ENCODE measurements around the gene ZNF277.

The ZNF277 gene

DNA sequence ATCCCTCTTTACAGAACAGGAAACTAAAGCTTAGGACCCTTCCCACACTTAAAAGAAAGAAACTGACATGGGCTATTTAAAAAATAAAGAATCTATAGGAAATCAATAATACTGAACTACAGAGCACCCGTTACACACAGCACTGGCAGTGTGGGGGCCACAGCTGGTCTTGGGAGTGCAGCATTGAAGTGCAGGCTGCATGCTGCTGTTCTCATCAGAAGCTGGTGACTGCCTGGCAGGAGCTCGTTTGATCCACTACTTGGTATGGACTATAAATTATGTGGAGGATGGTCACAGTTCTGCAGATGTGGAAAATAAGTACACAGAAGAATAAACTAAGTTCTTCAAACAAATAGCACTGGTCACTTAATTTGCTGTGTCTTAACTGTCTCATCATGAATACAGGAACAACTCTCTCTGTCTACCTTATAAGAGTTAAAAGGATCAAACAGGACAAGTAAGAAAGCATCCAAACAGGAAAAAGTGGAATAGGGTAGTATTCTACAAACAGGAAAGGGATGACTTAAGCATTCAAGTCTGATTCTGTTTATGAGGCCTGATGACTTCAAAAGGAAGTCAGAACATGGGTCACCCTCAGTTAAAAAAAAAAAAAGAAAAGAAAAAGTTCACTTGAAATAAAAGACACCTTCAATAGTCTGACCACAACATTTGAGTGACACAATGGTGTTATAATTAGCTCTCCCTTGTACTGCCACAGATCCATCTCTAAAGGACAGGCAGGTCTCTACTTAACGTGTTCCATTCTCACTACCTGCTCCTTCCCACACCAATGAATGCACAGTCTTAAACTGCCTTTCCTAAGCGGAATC lies 21.3 kb upstream of the ZNF277 start:
- DNase-seq: no peak

DNA sequence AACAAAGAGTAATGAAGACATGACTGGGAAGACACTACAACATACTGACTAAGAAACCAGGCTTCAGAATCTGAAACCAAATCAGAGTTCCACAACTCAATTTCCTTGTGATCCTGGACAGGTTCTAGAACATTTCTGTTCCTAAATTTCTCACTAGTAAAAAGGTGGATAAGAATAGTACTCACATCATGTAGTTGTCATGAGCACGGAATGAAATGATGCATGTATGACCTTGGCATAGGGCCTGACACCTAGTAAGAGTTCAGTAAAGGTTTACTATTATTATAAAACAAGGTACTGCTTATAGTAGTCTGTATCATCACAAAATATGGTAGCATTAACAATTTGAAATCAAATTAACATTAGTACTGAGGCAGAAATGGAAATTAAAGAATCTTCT lies 20.2 kb upstream of the ZNF277 start:
- DNase-seq: no peak

DNA sequence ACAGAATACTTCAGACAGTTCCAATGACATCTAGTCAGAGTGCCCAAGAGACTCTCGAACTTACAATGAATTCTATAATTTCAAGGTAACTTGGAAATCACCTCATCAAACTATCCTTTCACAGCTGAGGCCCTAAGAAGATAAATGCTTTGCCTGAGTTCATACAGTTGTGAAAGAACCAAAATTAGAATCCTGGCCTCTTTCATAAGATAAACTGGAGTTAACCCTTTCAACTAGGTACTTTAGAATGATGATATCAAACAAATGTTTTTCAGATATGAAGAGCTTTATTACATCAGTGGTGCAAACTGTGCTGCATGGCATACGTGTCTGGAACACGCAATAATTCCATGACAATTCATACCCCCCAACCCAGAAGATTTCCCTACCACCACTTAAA lies 18.2 kb upstream of the ZNF277 start:
- no peak for DNase-seq

DNA sequence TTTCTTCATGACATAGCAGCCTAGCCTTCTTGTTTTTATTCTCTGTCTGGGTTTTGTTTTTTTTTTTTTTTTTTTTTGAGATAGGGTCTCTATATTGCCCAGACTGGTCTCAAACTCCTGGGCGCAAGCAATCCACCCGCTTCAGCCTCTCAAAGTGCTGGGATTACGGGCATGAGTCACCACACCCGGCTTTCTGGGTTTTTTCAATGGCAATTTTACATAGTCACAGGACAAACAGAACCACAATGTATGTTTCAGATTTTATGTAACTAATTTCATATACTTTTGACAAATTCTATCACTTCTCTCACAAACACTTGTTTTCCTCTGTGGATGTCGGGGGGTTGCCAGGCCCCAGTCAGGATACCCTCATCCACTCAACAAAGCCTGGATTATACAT lies 16.8 kb upstream of the ZNF277 start:
- no peak for DNase-seq

DNA sequence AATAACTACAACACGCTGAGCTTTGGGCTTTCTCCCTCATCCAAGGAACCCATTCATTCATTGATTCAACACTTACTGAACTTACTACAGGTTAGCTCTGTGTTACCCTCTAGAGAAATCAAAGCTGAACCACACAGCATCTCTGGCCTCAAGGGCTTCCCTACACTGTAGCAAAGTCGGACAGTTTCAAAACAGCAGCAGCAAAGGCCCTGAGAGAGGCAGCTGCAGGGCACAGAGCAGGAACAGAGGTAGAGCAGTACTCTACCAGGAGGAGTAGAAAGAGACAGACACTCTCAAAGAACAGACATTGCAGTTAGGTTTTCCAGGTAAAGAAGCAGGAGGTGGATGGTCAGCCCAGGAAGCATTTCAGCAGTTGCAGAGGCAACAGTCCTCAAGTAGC lies 16.4 kb upstream of the ZNF277 start:
- no peak for DNase-seq

DNA sequence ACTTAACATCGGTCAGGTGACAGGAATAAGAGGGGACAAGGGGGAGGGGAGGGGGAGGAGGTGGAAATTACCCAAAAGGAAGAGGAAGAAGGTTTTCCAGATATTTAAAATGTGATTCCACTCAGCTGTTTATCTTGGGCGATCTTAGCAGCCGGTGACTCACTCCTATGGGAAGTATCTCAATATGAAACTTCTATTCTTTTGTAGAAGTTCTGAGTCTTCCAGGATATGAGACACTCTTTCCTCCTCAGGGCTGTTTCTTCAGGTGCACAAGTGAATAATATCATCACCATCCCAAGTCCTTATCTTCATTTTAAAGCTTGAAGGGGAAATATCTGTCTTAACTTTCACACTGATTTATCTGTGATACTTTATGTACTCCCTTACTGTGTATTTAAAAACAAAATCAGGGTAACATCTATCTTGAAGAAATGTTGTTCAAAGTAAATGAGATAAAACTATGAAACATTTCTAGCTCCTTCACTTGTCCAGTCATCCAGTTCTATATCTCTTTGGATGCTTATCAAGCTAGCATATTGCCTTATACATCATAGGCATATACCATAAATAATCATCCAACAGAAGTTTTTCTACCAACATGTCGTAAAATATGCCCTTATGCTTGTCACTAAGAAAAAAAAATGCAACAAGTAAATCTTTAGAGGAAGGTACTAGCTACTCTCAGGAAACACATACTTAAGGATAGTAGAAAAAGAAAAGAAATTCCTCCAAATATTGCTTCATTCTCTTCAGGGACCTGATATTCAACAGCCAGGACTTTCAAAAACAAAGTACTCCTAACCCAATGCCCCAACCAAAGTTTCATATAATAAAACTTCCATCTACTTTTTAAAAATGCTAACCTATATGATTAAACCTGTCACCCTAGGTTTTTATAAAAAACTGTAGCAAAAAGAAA lies 14.0 kb upstream of the ZNF277 start:
- DNase-seq: no peak

DNA sequence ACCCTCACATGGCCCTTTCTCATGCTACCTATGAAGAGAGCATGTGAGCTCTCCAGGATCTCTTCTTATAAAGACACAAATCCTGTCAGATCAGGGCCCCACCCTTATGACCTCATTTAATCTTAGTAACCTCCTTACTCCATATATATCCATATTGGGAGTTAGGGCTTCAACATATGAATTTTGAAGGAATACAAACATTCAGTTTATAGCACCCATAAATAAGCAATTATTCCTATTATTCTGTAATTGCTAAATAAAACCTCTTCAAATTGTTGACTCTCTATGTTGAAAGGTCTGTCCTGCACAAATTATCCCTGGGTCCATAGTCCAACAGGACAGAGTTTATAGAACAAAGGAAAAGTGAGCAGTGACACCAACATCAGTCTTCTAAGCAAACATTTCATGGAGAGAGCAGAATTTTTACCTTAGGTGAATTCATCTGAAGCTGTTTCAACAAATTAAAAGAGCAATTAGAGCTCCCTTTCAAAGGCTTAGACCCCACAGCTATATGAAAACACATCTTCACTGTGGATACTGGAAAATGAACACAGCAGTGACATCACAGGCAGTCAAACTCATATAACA lies 12.5 kb upstream of the ZNF277 start:
- DNase-seq: no peak

DNA sequence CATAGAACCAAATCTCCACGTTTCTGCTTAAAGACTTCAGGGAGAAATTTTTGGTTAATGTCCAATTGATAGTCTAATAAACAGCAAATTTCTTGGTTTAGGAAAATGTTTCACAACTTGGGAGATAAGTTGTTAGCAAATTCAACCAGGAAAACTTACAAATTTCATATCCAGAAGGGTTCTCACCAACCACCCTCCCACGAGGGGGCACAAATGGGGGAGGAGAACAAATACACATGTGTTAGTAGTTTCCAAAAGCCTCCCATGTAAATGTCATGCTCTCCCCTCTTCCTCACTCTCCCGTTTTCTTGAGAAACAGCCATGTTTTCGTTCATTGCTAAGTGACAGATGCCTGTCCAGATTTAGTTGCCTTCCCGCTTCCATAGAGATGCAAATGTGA lies 10.8 kb upstream of the ZNF277 start:
- DNase-seq: no peak

DNA sequence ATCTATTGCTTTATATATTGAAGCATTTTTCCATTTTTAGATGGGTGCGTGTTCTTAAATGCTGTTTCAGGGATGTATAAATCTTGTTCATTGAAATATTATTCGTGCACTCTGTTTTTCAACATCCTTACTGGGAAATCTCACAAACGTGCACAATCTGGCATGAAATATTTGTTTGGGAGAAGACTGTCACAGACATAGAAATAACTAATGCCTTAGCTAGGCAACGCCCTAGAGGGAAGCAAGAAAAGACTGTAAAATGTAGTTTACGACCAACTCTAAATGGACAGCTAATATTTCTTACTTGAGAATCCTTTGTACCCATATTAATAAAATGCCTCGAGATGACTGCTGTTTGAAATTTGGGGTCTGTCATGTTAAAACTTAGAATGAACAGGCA lies 9.2 kb upstream of the ZNF277 start:
- no peak for DNase-seq

DNA sequence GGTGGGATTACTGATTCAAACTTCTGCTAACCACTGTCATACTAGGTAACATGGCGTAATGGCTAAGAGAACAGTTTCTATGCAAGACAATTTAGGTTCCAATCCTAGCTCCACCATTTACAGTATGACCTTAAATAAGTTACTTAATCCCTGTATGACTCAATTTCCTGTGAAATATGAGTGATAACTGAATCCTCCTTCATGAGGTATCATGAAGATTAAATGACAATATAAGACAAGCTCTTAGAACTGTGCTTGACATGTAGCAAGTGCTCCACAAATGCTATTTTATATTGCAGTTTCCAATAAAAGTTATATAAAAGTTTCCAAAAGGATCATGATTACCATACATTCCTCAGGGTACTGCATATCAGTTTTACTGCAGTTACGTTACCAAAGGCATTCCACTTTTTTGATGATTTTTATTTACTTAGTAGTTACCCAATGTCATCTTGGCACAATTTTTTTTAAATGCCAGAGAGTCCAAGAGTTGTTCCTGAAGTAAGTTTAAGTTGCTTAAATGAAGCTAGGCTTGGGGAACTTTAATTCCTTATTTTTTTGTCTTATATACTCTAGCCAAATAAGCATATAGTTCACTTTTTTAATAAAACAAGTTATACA lies 7.3 kb upstream of the ZNF277 start:
- no peak for DNase-seq

DNA sequence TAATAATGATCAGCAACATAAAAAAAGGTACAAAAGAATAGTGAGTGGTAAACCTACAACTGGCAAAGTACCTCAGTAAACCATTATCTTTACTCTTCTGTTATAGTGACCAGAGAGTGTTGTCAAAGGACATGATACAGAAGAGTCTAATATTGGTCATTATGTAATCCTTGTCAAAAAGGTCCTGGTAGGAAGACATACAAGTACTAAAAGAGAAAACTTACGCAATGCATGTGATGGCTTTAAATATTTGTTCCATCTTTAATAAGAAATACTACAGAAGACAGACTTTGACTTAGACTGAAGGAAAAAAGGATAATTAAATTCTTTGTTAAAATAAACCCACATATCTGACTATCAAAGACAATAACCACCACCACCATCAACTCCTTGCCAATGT lies 6.8 kb upstream of the ZNF277 start:
- no peak for DNase-seq

DNA sequence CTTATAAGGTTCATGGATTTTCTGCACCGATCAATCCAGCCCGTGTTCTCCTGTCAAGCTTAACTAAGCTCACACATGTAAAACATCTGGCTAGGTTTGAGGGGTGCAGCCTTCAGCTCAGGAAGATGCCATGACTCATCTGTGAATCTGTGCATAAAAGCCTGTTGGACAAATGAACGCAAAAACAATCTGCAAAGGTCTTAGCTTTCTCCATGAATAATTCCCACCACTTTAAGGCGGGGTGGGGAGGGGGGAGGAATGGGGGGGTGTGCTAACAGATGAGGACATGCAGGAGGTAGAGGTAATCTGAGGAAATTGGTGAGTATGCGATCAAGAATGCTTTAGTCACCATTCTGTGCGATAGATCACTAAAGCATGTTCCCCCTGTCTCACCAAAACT lies 5.1 kb upstream of the ZNF277 start:
- no peak for DNase-seq

DNA sequence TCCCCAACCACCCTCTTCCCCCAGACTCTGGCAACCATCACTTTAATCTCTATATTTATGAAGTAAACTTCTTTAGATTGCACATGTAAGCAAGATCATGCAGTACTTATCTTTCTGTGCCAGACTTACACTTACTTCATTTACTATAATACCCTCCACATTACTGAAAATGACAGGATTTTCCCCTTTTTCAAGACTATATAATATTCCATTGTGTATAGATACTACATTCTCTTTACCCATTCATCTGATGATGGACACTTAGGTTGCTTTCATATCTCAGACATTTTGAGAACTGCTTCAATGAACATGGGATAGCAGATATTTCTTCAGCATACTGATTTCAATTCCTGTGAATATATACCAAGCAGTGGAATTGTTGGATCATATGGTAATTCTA lies 4.7 kb upstream of the ZNF277 start:
- DNase-seq: no peak

DNA sequence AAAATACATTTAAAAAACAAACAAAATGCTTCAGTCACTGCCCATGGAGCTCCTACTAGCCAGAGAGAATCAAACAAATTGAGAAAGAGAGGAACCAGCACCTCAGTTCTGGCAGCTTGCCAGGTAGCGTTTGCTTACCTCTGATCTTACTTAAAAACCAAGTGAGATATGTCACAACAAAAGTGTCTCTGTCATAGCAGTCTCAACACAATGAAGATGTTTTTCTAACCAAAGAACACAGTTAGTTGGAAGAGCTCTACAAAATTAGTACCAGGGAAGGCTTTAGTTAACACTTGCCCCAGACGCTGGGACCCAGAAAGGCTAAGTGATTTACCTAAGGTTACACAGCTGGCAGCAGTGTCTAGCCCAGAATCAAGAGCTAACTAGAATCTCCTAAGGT lies 3.7 kb upstream of the ZNF277 start:
- DNase-seq: no peak

DNA sequence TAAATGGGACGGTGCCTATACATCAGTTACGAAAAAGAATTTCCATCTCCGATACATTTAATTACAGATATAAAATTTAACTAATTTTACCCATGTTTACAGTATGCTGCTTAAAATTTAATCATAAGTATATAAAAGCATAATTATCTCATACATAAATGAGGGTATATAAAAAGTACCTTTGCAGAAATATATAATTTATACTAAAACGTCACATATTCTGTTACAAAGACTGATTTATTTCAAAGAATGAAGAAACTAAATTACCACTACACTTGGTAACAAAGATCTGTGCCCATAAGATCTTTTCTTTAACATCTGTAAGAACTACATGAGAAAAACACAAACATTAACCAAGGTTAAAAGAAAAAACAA lies 3.1 kb upstream of the ZNF277 start:
- no peak for DNase-seq

DNA sequence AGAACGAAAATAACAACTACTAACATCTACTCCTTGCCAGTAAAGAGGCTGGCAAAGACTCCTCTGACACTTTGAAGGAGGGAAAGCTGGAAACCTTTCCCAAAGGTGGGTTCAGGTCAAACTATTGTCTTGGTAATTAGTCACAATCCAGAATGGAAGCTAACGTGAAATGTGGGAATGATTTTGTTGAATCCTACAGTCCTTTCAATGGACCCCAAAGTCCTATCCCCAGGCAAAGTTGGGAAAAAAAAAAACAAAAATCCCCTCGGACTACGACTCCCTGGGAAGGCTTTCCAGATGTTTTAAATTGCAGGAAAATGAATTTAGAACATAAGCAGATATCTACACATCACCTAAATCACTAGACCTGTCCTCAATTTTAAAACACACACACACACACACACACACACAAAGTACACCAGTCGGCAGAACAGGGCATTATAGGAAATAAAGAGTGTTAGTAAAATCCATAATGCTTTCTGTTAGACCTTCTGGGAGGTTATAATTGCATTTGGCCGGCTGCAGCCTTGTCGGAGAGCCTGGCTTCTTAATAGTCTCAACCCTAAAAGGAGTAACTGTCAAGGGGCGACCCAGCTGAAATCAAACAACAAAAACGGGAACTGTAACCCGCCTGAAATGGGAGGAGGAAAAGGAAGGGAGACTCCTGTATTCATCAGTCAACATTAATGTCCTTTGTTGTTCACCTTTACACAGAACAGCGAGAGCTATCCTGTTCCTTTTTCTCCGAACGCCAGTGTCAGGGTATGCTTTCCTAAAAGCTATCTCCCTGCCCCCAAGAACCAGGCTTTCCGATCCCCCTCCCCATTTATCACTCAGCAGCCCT lies 1.8 kb upstream of the ZNF277 start:
- DNase-seq: no peak

DNA sequence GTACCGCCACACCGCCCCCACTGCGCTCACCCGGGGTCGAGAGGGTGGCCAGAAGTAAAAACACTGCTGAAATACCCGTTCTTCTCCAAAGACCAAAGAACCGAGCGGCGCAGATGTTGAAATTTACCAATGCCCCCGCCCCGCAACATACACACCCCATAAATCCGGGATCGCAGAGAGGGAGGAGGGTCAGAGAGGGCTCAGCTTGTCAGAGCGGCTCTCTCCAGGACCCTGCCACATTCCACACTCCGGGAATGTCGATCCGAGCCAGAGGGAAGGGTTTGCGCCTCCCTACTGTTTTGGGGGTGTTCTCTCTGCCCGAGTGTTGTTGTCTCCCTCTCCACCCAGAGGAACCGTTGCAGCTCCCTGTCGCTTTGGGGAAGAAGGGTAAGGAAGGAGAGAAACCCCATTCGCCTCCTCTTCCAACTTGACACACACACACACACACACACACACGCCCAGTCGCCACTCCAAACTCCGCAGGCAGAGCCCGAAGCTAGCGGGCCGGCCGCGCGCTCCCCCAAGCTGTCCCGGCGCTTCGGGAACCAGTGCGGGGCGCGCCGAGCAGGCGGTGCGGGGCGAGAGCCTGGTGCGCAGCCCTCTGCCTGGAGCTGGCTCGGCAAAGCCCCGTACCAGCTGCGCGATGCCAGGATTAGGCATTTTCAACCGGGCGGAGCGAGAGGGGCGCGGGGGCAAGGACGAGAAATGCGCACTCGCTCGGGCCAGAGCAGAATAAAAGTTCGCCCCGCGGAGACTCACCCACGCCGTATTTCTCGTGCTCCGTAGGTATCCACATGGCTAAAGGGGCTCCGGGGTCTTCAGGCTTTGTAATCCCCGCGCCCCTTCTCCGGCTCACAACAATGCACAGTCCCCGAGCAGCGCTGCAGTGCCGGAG lies 905 bp upstream of the ZNF277 start:
- no peak for DNase-seq

DNA sequence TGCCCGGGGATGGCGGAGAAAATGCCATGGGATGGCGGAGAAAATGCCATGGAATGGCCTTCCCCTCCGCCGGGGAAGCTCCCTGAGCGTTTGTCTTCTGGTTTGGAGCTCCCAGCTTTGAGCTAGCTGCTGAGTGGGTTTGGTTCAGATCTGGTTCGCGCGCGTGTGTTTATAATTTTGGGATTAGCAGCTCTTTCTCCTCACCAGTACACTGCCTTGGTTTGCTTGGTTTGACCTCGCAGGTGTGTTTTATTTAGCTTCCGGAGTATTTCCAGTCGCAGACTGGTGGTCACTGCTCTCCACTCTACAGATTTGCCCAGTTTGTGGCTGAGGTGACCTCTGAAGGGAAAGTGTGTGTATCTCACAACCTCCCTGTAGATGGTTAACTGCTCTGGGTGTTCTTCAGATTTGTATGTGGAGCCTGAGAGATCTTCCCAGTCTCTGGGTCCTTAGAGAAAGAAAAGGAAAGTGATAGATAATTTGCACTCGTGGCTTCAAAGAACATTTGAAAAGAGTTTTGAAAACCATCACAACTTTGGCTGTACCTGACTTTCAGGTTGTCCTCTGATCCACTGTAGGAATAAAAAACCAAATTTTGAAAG lies 597 bp downstream of the ZNF277 start:
- DNase-seq: no peak

DNA sequence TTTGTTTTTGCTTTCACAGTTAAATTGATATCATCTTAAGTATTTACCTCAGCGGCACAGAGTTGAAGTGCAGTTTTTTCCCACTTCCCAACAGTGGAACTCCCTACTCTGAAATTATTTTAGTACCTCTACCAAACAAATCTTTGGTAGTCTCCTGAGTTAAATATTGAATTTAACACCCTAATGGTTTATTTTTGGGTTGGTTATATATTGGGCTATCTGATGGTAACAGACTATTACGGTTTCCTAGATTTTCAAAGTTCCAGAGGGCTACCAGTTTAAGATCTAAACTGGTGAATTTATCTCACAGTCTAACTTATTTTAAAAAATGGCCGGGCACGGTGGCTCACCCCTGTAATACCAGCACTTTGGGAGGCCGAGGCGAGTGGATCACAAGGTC lies 1.3 kb downstream of the ZNF277 start:
- no peak for DNase-seq

DNA sequence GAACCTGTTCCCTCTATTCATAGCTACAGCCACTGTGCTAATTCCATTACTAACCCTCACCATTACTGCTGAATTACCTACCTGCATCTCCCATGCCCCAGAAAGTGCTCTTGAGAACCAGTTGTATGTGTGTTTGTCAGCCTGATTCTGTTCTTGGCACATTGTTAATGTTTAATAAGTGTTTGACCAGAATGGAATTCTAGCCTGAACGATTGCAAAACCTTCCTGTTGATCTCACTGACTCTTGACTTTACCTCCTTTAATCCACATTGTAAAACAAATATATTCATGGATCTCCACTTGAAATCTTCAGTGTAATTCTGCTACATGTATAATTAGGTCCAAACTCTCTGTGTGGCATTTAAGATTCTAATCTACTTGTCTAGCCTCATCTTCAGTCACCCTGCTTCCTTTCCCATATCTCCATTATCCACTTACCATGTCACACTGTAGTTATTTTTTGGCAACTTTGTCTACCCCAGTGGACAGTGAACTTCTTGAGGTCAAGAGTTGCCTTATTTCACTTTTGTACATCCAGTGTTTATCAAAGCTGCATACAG lies 4.9 kb downstream of the ZNF277 start:
- no peak for DNase-seq

DNA sequence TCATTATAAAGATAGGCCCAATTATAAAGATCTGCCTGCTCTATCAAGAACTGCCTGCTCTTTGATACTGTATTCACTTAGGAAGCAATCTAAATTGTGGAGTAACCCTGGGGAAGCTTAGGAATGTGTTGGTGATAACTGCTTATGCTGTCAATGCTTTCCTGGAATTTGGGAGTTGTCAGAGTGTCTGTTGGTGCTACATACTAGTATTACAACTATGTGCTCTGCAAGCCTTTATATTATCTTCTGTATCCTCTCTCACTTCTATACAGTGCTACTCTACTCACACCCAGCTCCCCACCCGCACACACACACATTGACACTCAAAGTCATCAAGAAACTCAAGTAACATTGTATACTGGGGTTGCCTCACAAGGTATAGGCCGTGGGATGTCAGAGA lies 6.1 kb downstream of the ZNF277 start:
- DNase-seq: no peak
